ENCODE measurements around the gene IQCE.

- TF ChIP-seq CTCF (IDR thresholded peaks at IDR 0.05), result no peak
- no peak for TF ChIP-seq POLR2A (IDR thresholded peaks at IDR 0.05)
Observed at GRCh38 chr7:2527505-2528467, 31.0 kb upstream of the IQCE start.
